ENCODE measurements around the gene SNX20.
A peak's percentile ranks its signal among the peaks of the same experiment; 100 is the strongest.

Gene SNX20

GRCh38 chr16:50636753-50637374, 44.2 kb downstream of the SNX20 start:
- H3K9me3 Mint-ChIP-seq = no peaks in the 10 kb centered on the region
- H3K4me3 Mint-ChIP-seq = no peak overlapping the region
- peaks cover 24% of the 10 kb centered on the region for H3K27me3 Mint-ChIP-seq
- H3K36me3 Mint-ChIP-seq = no peaks in the 10 kb centered on the region
- DNase-seq = no peak
- CTCF ChIA-PET = interaction anchor here (1.5 to 2.7 kb wide), 2 partner anchors 9 to 170 kb away, joined by 3 to 15 read pairs; no protein-coding TSS in a partner anchor
- H3K4me1 Mint-ChIP-seq = peaks cover 4% of the 10 kb centered on the region
- H3K27ac Mint-ChIP-seq = no peak overlapping the region

DNA sequence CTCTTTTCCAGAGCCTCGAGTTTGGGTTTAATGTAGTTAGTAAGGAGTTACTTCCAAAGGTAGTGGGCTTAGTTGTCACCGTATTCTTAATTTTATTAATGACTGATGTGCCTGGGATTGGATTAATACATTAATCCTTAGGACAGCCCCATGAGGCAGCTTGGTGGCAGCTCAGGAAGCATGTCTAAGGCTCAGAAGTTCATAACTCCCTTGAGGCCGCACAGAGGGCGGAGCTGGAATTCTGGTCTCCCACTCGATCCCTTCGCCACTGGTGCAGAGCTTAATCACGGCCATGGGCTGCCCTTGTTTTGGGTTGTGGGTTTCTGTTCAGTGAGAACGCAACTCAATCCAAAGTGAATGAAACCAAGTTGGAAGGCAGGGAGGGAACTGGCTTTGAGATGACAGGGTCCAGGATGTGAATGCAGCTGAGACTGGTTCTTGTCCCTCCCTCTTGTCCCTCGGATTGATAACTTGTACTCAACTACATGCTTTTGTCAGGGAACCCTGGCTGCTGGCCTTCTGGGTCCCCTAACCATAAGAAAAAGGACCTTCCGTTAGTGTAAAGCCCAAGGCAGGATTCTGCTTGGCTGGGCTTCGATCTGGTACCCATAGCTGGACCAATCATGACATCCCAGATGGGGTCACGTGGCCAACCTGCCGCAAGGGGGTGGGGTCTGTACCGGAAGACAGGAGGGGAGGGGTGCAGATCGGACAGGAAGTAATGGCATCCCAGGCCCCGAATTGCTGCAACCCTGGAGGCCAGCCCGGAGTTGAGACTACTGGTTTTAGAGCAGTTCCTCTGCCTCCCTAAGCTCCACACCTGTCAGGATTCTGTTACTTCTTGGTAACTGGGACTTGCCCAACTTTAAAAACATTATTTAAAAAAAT, 45.4 kb downstream of the SNX20 start:
- no peak overlapping the region for H3K27ac Mint-ChIP-seq
- CTCF ChIA-PET = interaction anchor here (0.6 to 2.7 kb wide), 5 partner anchors 8 to 434 kb away, joined by 3 to 15 read pairs (median 3); no protein-coding TSS in a partner anchor

DNA sequence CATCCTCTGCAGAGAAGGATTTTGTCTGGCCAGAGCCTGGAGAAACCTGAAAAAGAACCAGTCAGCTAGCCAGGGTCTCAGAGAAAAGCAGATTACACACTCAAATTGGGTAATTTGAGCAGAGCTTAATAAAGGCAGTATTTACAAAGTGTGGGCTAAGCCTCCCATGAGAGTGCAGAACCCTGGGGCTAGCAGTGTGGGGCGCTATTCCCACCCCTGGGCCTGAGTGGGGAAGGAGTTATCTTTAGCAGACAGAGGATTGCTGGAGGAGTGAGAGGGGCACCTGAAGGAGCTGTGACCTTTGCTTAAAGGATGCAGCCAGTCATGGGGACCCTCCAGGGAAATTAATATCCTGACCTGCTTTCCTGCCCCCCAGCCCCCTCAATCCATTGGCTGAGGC, 46.2 kb downstream of the SNX20 start:
- no peaks in the 10 kb centered on the region for H3K36me3 Mint-ChIP-seq
- CTCF ChIA-PET = interaction anchor here (0.6 to 2.7 kb wide), 3 partner anchors 7 to 433 kb away, joined by 3 to 15 read pairs (median 5); no protein-coding TSS in a partner anchor
- no peak for DNase-seq
- H3K9me3 Mint-ChIP-seq = no peaks in the 10 kb centered on the region
- peaks cover 13% of the 10 kb centered on the region for H3K27me3 Mint-ChIP-seq
- no peak overlapping the region for H3K27ac Mint-ChIP-seq
- H3K4me1 Mint-ChIP-seq = peaks cover 4% of the 10 kb centered on the region
- H3K4me3 Mint-ChIP-seq = no peak overlapping the region

More for the DNA sequence above, 45.4 kb downstream of the SNX20 start:
- Mint-ChIP-seq H3K4me3 (no peak overlapping the region), H3K9me3 (no peaks in the 10 kb centered on the region), H3K36me3 (no peaks in the 10 kb centered on the region), H3K4me1 (peaks cover 4% of the 10 kb centered on the region), H3K27me3 (peaks cover 13% of the 10 kb centered on the region)
- DNase-seq = peak; percentile 44

DNA sequence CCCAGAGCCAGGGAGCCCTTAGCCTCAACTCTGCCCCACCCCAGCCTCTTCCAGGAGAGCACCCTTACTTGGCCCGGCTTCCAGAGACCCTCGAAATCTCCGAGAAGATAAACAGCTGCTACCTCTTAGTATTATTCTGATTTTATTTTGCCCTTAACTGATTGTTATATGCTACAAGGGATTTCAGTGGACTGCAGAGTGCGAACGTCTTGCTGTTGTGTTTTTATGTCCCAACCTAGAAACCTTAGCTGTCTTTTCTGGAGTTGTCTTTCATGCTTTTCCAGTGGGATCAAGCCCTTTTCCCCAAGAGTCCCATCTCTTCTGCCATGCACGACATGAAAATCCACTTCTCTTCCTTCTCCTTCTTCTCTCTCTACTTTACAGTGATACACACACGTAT, 47.0 kb downstream of the SNX20 start:
- no peak for DNase-seq
- CTCF ChIA-PET = no interaction called here
- no peaks in the 10 kb centered on the region for H3K9me3 Mint-ChIP-seq
- no peaks in the 10 kb centered on the region for H3K36me3 Mint-ChIP-seq
- H3K4me1 Mint-ChIP-seq = peaks cover 4% of the 10 kb centered on the region
- H3K27me3 Mint-ChIP-seq = peaks cover 8% of the 10 kb centered on the region
- H3K27ac Mint-ChIP-seq = no peak overlapping the region
- no peak overlapping the region for H3K4me3 Mint-ChIP-seq

GRCh38 chr16:50632927-50633800, 47.9 kb downstream of the SNX20 start:
- no peaks in the 10 kb centered on the region for H3K9me3 Mint-ChIP-seq
- H3K27me3 Mint-ChIP-seq = peaks cover 7% of the 10 kb centered on the region
- no peak overlapping the region for H3K4me3 Mint-ChIP-seq
- peak overlapping the region; percentile 39 for H3K27ac Mint-ChIP-seq
- CTCF ChIA-PET = no interaction called here
- DNase-seq = no peak
- peaks cover 4% of the 10 kb centered on the region for H3K4me1 Mint-ChIP-seq
- no peaks in the 10 kb centered on the region for H3K36me3 Mint-ChIP-seq

GRCh38 chr16:50631985-50632576, 49.0 kb downstream of the SNX20 start:
- Mint-ChIP-seq H3K4me3 (no peak overlapping the region), H3K9me3 (no peaks in the 10 kb centered on the region), H3K36me3 (no peaks in the 10 kb centered on the region), H3K27ac (no peak overlapping the region), H3K27me3 (peaks cover 3% of the 10 kb centered on the region), H3K4me1 (peaks cover 14% of the 10 kb centered on the region)
- DNase-seq = no peak
- CTCF ChIA-PET = no interaction called here

GRCh38 chr16:50631249-50631984, 49.7 kb downstream of the SNX20 start:
- peaks cover 18% of the 10 kb centered on the region for H3K4me1 Mint-ChIP-seq
- no peak overlapping the region for H3K27ac Mint-ChIP-seq
- no peaks in the 10 kb centered on the region for H3K9me3 Mint-ChIP-seq
- no peak for DNase-seq
- H3K36me3 Mint-ChIP-seq = no peaks in the 10 kb centered on the region
- CTCF ChIA-PET = no interaction called here
- H3K4me3 Mint-ChIP-seq = no peak overlapping the region
- peaks cover 3% of the 10 kb centered on the region for H3K27me3 Mint-ChIP-seq

GRCh38 chr16:50630394-50631020, 50.6 kb downstream of the SNX20 start:
- Mint-ChIP-seq H3K27ac (no peak overlapping the region), H3K27me3 (peaks cover 6% of the 10 kb centered on the region), H3K4me3 (no peak overlapping the region), H3K9me3 (no peaks in the 10 kb centered on the region), H3K4me1 (peaks cover 20% of the 10 kb centered on the region), H3K36me3 (no peaks in the 10 kb centered on the region)
- DNase-seq = no peak
- CTCF ChIA-PET = no interaction called here

DNA sequence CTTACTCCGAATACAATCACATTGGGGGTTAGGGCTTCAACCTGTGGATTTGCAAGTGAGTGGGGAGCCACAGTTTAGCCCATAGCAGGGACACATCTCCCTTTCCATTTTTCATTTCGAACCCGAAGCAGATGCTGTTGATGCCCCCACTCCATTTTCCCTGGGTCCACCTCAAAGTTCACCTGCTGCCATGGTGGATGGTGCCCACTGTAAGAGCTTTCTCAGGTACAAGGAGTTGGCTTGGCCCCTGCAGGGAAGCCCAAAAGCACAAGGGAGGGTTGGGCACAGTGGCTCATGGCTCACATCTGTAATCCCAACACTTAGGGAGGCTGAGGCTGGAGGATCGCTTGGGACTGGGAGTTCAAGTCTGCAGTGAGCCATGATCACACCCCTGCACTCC, 51.8 kb downstream of the SNX20 start:
- Mint-ChIP-seq H3K4me3 (no peak overlapping the region), H3K27ac (no peak overlapping the region), H3K27me3 (peaks cover 6% of the 10 kb centered on the region), H3K4me1 (peaks cover 21% of the 10 kb centered on the region), H3K36me3 (no peaks in the 10 kb centered on the region), H3K9me3 (no peaks in the 10 kb centered on the region)
- CTCF ChIA-PET = interaction anchor here (0.8 to 1.3 kb wide), 3 partner anchors 38 to 177 kb away, joined by 3 read pairs; no protein-coding TSS in a partner anchor
- DNase-seq = no peak

DNA sequence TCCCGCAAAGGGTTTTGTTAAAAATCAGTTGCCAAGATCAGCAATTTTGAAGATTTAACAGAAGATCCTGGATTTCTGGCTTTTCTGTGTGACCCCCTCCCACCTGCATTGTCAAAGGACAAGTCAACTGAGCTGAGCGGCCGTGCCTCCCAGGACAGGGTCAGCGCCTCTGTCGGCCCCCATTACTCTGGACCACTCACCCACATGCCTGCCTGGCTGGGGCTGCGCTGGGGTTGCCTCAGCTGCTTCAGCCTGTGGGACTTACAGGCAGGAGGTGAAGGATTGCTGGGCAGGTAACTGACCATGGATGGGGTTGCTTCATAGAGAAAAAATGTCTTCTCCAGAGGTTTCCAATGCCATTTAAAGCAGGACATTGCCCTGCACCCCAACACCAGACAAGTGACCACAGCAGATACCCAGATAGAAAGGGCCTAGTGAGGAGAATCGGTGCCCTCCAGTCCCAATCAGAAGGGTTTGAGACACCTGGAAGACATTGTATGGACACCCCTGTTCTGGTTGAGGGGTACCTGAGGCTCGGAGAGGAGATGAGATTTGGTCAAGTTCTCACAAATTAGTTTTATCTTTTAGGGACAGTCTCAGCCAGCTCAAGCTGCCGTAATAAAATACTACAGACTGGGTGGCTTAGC, 52.8 kb downstream of the SNX20 start:
- H3K9me3 Mint-ChIP-seq = no peaks in the 10 kb centered on the region
- H3K27ac Mint-ChIP-seq = no peak overlapping the region
- no peaks in the 10 kb centered on the region for H3K36me3 Mint-ChIP-seq
- CTCF ChIA-PET = interaction anchor here (0.7 to 2.0 kb wide), 14 partner anchors 8 to 301 kb away, joined by 3 to 15 read pairs (median 5); no protein-coding TSS in a partner anchor
- DNase-seq = no peak
- peaks cover 30% of the 10 kb centered on the region for H3K4me1 Mint-ChIP-seq
- no peak overlapping the region for H3K4me3 Mint-ChIP-seq
- peaks cover 6% of the 10 kb centered on the region for H3K27me3 Mint-ChIP-seq

DNA sequence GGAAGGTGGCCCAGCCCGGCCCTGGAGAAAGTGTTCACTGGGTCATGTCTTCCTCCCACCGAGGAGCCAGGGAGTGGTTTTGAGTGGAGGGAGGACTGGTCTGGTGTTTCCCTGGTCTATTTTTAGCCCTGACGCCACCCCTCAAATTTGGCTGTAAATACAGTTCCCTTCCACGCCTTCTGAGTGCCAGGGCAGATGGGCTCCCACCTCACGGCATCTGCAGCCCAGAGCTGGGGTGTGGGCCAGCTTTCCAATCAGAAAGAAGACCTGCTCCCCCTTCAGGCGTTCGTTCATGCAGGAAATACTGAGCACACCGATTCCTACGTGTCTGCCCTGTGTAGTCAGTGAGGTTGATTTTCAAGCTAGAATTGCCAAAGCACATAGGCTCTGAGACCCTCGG, 53.7 kb downstream of the SNX20 start:
- Mint-ChIP-seq H3K9me3 (no peaks in the 10 kb centered on the region), H3K27me3 (peaks cover 6% of the 10 kb centered on the region), H3K36me3 (no peaks in the 10 kb centered on the region), H3K4me1 (peaks cover 31% of the 10 kb centered on the region), H3K4me3 (peak overlapping the region; percentile 43), H3K27ac (peak overlapping the region; percentile 24)
- peak; percentile 68 for DNase-seq
- CTCF ChIA-PET = interaction anchor here (0.7 to 2.0 kb wide), 15 partner anchors 8 to 560 kb away, joined by 3 to 15 read pairs (median 5); no protein-coding TSS in a partner anchor

GRCh38 chr16:50626868-50627267, 54.2 kb downstream of the SNX20 start:
- H3K4me3 Mint-ChIP-seq = peak overlapping the region; percentile 43
- no peak for DNase-seq
- H3K27me3 Mint-ChIP-seq = peaks cover 6% of the 10 kb centered on the region
- CTCF ChIA-PET = interaction anchor here (0.9 to 2.0 kb wide), 12 partner anchors 8 to 560 kb away, joined by 3 to 15 read pairs (median 5); no protein-coding TSS in a partner anchor
- peaks cover 31% of the 10 kb centered on the region for H3K4me1 Mint-ChIP-seq
- H3K27ac Mint-ChIP-seq = peak overlapping the region; percentile 24
- no peaks in the 10 kb centered on the region for H3K36me3 Mint-ChIP-seq
- no peaks in the 10 kb centered on the region for H3K9me3 Mint-ChIP-seq
